Activated CD4-positive, alpha-beta memory T cell treated with anti-CD3 and anti-CD28 coated beads, Interleukin-2, amount 10 ng/mL, durations not matched to agents 7 days and 5 days (primary cell): ENCODE measurements around the gene MVB12B. TPM values are rescaled to one million over a fixed set of nuclear protein-coding genes. Genes with fewer than 3 reads are reported as not detected.

Experiments
- CTCF ChIA-PET: fragments of 350-600 bp; sonication (Branson Sonifier 250); formaldehyde crosslinking; loops from one replicate; lab custom pipeline; 2021; ENCODE audit warnings: antibody characterized with exemption, inconsistent platforms; lab: Charles Lee
- POLR2A ChIA-PET: fragments of 350-600 bp; sonication (Branson Sonifier 250); formaldehyde crosslinking; loops from one replicate; lab custom pipeline; 2021; ENCODE audit warnings: antibody characterized with exemption; lab: Charles Lee
- DNase-seq: peaks from one replicate; pipeline ENCODE4 v3.0.0-alpha.2; 2020
- H3K27ac Mint-ChIP-seq: one replicate; pipeline ENCODE4 v1.8.0; 2021; ENCODE audit warnings: mild to moderate bottlenecking, mixed read lengths
- H3K27me3 Mint-ChIP-seq: one replicate; pipeline ENCODE4 v1.8.0; 2021; ENCODE audit warnings: mixed read lengths
- H3K36me3 Mint-ChIP-seq: one replicate; pipeline ENCODE4 v1.8.0; 2021; ENCODE audit warnings: low read depth, mixed read lengths
- H3K4me1 Mint-ChIP-seq: one replicate; pipeline ENCODE4 v1.8.0; 2021; ENCODE audit warnings: mixed read lengths
- H3K4me3 Mint-ChIP-seq: one replicate; pipeline ENCODE4 v1.8.0; 2021; ENCODE audit warnings: mild to moderate bottlenecking, mixed read lengths
- H3K9me3 Mint-ChIP-seq: one replicate; pipeline ENCODE4 v1.8.0; 2021; ENCODE audit warnings: mixed read lengths
- total RNA-seq, 2 experiments: library from RNA; stranded (reverse); gene quantifications; one replicate each; pipeline ENCODE4 v1.2.3, GENCODE V29; 2021

MVB12B gene
- total RNA-seq, 2 experiments from 2014 or later = 1.8 to 2.4 TPM

GRCh38 chr9:126295936-126296600 is 30.6 kb upstream of the MVB12B start:
- Mint-ChIP-seq H3K36me3 (no peaks in the 10 kb centered on the region), H3K4me1 (no peaks in the 10 kb centered on the region), H3K27me3 (peaks cover 10% of the 10 kb centered on the region), H3K4me3 (no peak overlapping the region), H3K27ac (no peak overlapping the region), H3K9me3 (no peaks in the 10 kb centered on the region)
- ChIA-PET POLR2A (no interaction called here), CTCF (interaction anchor here (1.2 to 1.8 kb wide), 2 partner anchors 9 to 195 kb away, joined by 3 to 4 read pairs; no protein-coding TSS in a partner anchor)
- DNase-seq = no peak

GRCh38 chr9:126296687-126297086 is 29.9 kb upstream of the MVB12B start:
- H3K27me3 Mint-ChIP-seq = peaks cover 9% of the 10 kb centered on the region
- no peak overlapping the region for H3K4me3 Mint-ChIP-seq
- no peak for DNase-seq
- H3K4me1 Mint-ChIP-seq = no peaks in the 10 kb centered on the region
- ChIA-PET POLR2A (no interaction called here), CTCF (interaction anchor here (1.8 kb wide), 1 partner anchor 195 kb away, joined by 4 read pairs; no protein-coding TSS in a partner anchor)
- H3K36me3 Mint-ChIP-seq = no peaks in the 10 kb centered on the region
- H3K9me3 Mint-ChIP-seq = no peaks in the 10 kb centered on the region
- H3K27ac Mint-ChIP-seq = no peak overlapping the region

GRCh38 chr9:126297661-126298060 is 29.0 kb upstream of the MVB12B start:
- no peak for DNase-seq
- no peaks in the 10 kb centered on the region for H3K36me3 Mint-ChIP-seq
- ChIA-PET CTCF (interaction anchor here (0.7 to 1.8 kb wide), 3 partner anchors 101 to 570 kb away, joined by 3 to 4 read pairs (median 3); no protein-coding TSS in a partner anchor), POLR2A (no interaction called here)
- peaks cover 2% of the 10 kb centered on the region for H3K4me1 Mint-ChIP-seq
- peaks cover 3% of the 10 kb centered on the region for H3K27me3 Mint-ChIP-seq
- H3K27ac Mint-ChIP-seq = no peak overlapping the region
- H3K4me3 Mint-ChIP-seq = no peak overlapping the region
- no peaks in the 10 kb centered on the region for H3K9me3 Mint-ChIP-seq

GRCh38 chr9:126298063-126298801 is 28.4 kb upstream of the MVB12B start:
- Mint-ChIP-seq H3K27me3 (peaks cover 3% of the 10 kb centered on the region), H3K36me3 (no peaks in the 10 kb centered on the region), H3K27ac (no peak overlapping the region), H3K4me1 (peaks cover 2% of the 10 kb centered on the region), H3K4me3 (no peak overlapping the region), H3K9me3 (no peaks in the 10 kb centered on the region)
- POLR2A ChIA-PET = no interaction called here
- DNase-seq = no peak
- CTCF ChIA-PET = interaction anchor here (1.0 to 2.0 kb wide), 2 partner anchors 100 to 193 kb away, joined by 3 to 5 read pairs; no protein-coding TSS in a partner anchor

- Mint-ChIP-seq H3K4me3 (no peak overlapping the region), H3K36me3 (no peaks in the 10 kb centered on the region), H3K27me3 (peaks cover 3% of the 10 kb centered on the region), H3K27ac (no peak overlapping the region), H3K9me3 (no peaks in the 10 kb centered on the region), H3K4me1 (peaks cover 2% of the 10 kb centered on the region)
- no peak for DNase-seq
- CTCF ChIA-PET = interaction anchor here (2.0 kb wide), 1 partner anchor 191 kb away, joined by 5 read pairs; no protein-coding TSS in a partner anchor
- POLR2A ChIA-PET = no interaction called here
Measured at GRCh38 chr9:126299706-126300276, 26.8 kb upstream of the MVB12B start.

GRCh38 chr9:126301196-126301595 is 25.4 kb upstream of the MVB12B start:
- peaks cover 2% of the 10 kb centered on the region for H3K4me1 Mint-ChIP-seq
- peaks cover 4% of the 10 kb centered on the region for H3K27me3 Mint-ChIP-seq
- no peaks in the 10 kb centered on the region for H3K36me3 Mint-ChIP-seq
- no peak overlapping the region for H3K4me3 Mint-ChIP-seq
- ChIA-PET CTCF (interaction anchor here (4.9 to 5.1 kb wide), 2 partner anchors 96 to 191 kb away, joined by 42 to 44 read pairs; no protein-coding TSS in a partner anchor), POLR2A (no interaction called here)
- no peak overlapping the region for H3K27ac Mint-ChIP-seq
- H3K9me3 Mint-ChIP-seq = no peaks in the 10 kb centered on the region
- DNase-seq = no peak

GRCh38 chr9:126301985-126302603 is 24.5 kb upstream of the MVB12B start:
- H3K36me3 Mint-ChIP-seq = no peaks in the 10 kb centered on the region
- H3K4me1 Mint-ChIP-seq = peaks cover 2% of the 10 kb centered on the region
- H3K27ac Mint-ChIP-seq = no peak overlapping the region
- no peaks in the 10 kb centered on the region for H3K9me3 Mint-ChIP-seq
- ChIA-PET POLR2A (no interaction called here), CTCF (interaction anchor here (1.1 to 5.1 kb wide), 4 partner anchors 16 to 190 kb away, joined by 3 to 44 read pairs (median 22); no protein-coding TSS in a partner anchor)
- DNase-seq = peak; percentile 59
- peaks cover 4% of the 10 kb centered on the region for H3K27me3 Mint-ChIP-seq
- H3K4me3 Mint-ChIP-seq = no peak overlapping the region

GRCh38 chr9:126302730-126303129 is 23.9 kb upstream of the MVB12B start:
- no peak for DNase-seq
- POLR2A ChIA-PET = no interaction called here
- Mint-ChIP-seq H3K4me3 (no peak overlapping the region), H3K27me3 (peaks cover 4% of the 10 kb centered on the region), H3K36me3 (no peaks in the 10 kb centered on the region), H3K27ac (no peak overlapping the region), H3K9me3 (no peaks in the 10 kb centered on the region), H3K4me1 (peaks cover 2% of the 10 kb centered on the region)
- CTCF ChIA-PET = interaction anchor here (1.1 to 5.1 kb wide), 4 partner anchors 15 to 190 kb away, joined by 3 to 44 read pairs (median 22); no protein-coding TSS in a partner anchor

GRCh38 chr9:126303488-126303887 is 23.1 kb upstream of the MVB12B start:
- CTCF ChIA-PET = interaction anchor here (4.9 to 5.1 kb wide), 2 partner anchors 94 to 189 kb away, joined by 42 to 44 read pairs; no protein-coding TSS in a partner anchor
- no peaks in the 10 kb centered on the region for H3K9me3 Mint-ChIP-seq
- no peak overlapping the region for H3K27ac Mint-ChIP-seq
- H3K4me1 Mint-ChIP-seq = peaks cover 2% of the 10 kb centered on the region
- peaks cover 4% of the 10 kb centered on the region for H3K27me3 Mint-ChIP-seq
- no peak overlapping the region for H3K4me3 Mint-ChIP-seq
- POLR2A ChIA-PET = no interaction called here
- no peak for DNase-seq
- no peaks in the 10 kb centered on the region for H3K36me3 Mint-ChIP-seq

GRCh38 chr9:126304207-126304970 is 22.2 kb upstream of the MVB12B start:
- DNase-seq = no peak
- H3K27me3 Mint-ChIP-seq = peaks cover 4% of the 10 kb centered on the region

GRCh38 chr9:126304971-126305320 is 21.7 kb upstream of the MVB12B start:
- Mint-ChIP-seq H3K27me3 (peaks cover 4% of the 10 kb centered on the region), H3K27ac (no peak overlapping the region), H3K4me1 (peaks cover 2% of the 10 kb centered on the region), H3K4me3 (no peak overlapping the region), H3K36me3 (no peaks in the 10 kb centered on the region), H3K9me3 (no peaks in the 10 kb centered on the region)
- DNase-seq = no peak
- POLR2A ChIA-PET = no interaction called here
- CTCF ChIA-PET = interaction anchor here (1.0 to 5.1 kb wide), 3 partner anchors 10 to 187 kb away, joined by 3 to 44 read pairs (median 42); no protein-coding TSS in a partner anchor

More at GRCh38 chr9:126304207-126304970, 22.2 kb upstream of the MVB12B start:
- Mint-ChIP-seq H3K27ac (no peak overlapping the region), H3K36me3 (no peaks in the 10 kb centered on the region), H3K9me3 (no peaks in the 10 kb centered on the region), H3K4me1 (peaks cover 2% of the 10 kb centered on the region), H3K4me3 (no peak overlapping the region)
- ChIA-PET POLR2A (no interaction called here), CTCF (interaction anchor here (1.0 to 5.1 kb wide), 3 partner anchors 9 to 188 kb away, joined by 3 to 44 read pairs (median 42); no protein-coding TSS in a partner anchor)
